Tibial nerve (tissue), 4 donors: Measurements from ENCODE around the gene PIK3R3. TPM values are rescaled to one million over a fixed set of nuclear protein-coding genes. Genes with fewer than 3 reads are reported as not detected.

Source experiments
- DNase-seq, 2 donors: peaks; one replicate each; pipeline ENCODE4 v3.0.0-alpha.2; 2019; ENCODE audit warnings: low spot score in 2 of 2
- H3K27ac ChIP-seq, 4 donors: fragments of 200-600 bp; sonication (generic) in 3 of 4; one replicate each; pipeline ENCODE4 v1.5.1; 2017 to 2019; ENCODE audit warnings: mild to moderate bottlenecking in 1 of 4
- H3K27me3 ChIP-seq, 2 donors: fragments of 200-600 bp; sonication (generic) in 1 of 2; one replicate each; pipeline versions ENCODE4 v1.5.1 to v1.6.0; 2017 to 2019
- H3K36me3 ChIP-seq, 3 donors: fragments of 200-600 bp; sonication (generic); one replicate each; pipeline ENCODE4 v1.5.1; 2018 to 2019
- H3K4me1 ChIP-seq, 4 donors: fragments of 200-600 bp; sonication (generic) in 3 of 4; one replicate each; pipeline ENCODE4 v1.5.1; 2017 to 2019
- H3K4me3 ChIP-seq, 4 donors: fragments of 200-600 bp; sonication (generic) in 3 of 4; one replicate each; pipeline ENCODE4 v1.5.1; 2017 to 2019; ENCODE audit warnings: mild to moderate bottlenecking in 1 of 4, moderate library complexity in 1 of 4
- H3K9me3 ChIP-seq, 4 donors: fragments of 200-600 bp; sonication (generic) in 3 of 4; one replicate each; pipeline ENCODE4 v1.5.1; 2017 to 2019
- CTCF ChIP-seq, 5 experiments: fragments of 200-600 bp in 3 of 5; fragments of 450-650 bp in 2 of 5; sonication (generic) in 3 of 5; IDR thresholded peaks; one replicate each; pipeline ENCODE4 v1.5.1; 2016 to 2019; ENCODE audit warnings: antibody characterized with exemption in 5 of 5, mild to moderate bottlenecking in 3 of 5, moderate library complexity in 2 of 5
- EP300 ChIP-seq, 2 donors: sonication (generic); formaldehyde crosslinking; IDR thresholded peaks; one replicate each; pipeline ENCODE4 v1.6.1; 2017; ENCODE audit warnings: antibody characterized with exemption in 2 of 2, mild to moderate bottlenecking in 1 of 2
- POLR2A ChIP-seq, 2 donors: fragments of 450-650 bp; IDR thresholded peaks; one replicate each; pipeline ENCODE4 v1.6.1; 2017; ENCODE audit warnings: antibody characterized with exemption in 2 of 2, mild to moderate bottlenecking in 2 of 2, moderate library complexity in 2 of 2
- WGBS, 2 donors: methylation state at CpG; one replicate each; pipeline ENCODE4 v1.1.5; 2018; 5-methylcytosine and 5-hydroxymethylcytosine counted together
- total RNA-seq, 4 donors: library from RNA; depleted of rRNA; stranded (reverse); fragments of >200 nt; gene quantifications; one replicate each; pipeline ENCODE4 v1.1.0, GENCODE V29; 2016

PIK3R3 gene
- total RNA-seq, 4 donors from 2014 or later, result 13.2 to 32.1 (median 23.2) TPM

DNA sequence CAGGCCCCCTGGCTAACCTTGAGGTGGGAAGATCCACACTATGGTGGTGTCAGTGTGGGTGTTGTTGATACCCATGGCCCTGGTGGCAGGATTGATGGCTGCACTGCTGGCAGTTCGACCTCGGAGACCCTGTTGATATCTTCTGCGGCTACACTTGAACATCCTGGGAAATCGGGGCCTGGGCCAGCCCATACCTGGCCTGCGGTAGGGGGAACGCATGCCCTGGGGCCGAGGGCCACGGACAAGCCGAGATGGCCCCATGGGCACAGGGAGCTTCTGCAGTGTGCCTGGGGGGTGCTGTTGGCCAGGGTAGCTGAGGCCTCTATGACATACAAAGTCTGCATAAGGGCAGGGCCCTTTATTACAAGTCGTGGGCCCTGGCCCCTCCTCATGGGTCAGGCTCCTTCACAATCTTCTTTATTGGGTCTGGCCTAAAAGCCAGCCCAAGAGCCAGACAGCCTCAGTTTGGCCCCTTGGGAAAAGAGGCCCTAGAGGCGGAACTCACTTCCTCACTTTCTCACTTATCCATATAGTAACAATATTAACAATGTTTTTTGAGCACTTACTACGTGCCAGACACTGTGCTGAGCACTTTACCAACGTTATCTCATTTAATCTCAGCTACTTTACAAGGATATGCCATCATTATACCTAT lies 43.9 kb upstream of the PIK3R3 start, which contains the start of gene P3R3URF:
Gene P3R3URF, minus strand, starts transcription at position 278 of the 655 bp plus-strand sequence. Its CDS starts 17 bp downstream, at position 261.
- DNase-seq, result no peak
- no peak within 1 kb of the TSS for H3K4me3 ChIP-seq
- H3K36me3 ChIP-seq, result no peaks in the 10 kb centered on the region
- 89 to 91% methylated on average over 13 of the region's 13 CpGs for WGBS, 2 donors
- H3K9me3 ChIP-seq, result no peaks in the 10 kb centered on the region
- H3K27ac ChIP-seq, result peak within 1 kb of the TSS in 3 of 4 donors; percentile 28 to 74 (median 68)
- peaks cover 0 to 39% (median 15%) of the 10 kb centered on the region in 4 donors for H3K4me1 ChIP-seq
- no peaks in the 10 kb centered on the region for H3K27me3 ChIP-seq
- TF ChIP-seq CTCF (IDR thresholded peaks at IDR 0.05) (no peak), POLR2A (IDR thresholded peaks at IDR 0.05) (no peak), EP300 (IDR thresholded peaks at IDR 0.05) (no peak)

DNA sequence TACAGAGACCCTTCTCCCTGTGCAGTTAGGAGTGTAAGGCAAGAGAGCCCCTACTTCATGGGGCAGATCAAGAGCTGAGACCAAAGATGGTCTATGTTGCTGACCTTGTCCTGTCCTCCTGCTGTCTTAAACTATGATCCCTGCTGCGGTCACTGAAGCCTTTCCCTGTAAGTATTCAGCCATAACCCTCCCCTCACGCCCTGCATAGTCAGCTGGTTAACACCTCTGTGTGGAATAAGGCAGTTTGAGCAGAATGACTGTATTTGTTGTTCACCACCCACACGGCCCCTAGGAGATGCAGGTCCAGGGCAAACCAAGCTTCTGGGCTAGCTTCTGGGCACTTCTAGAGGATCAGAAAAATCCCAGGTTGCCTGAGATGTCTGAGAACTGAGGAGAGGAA lies 42.8 kb upstream of the PIK3R3 start:
- H3K27ac ChIP-seq, result peak overlapping the region in 3 of 4 donors; percentile 28 to 74 (median 68)
- TF ChIP-seq EP300 (IDR thresholded peaks at IDR 0.05) (no peak), POLR2A (IDR thresholded peaks at IDR 0.05) (no peak), CTCF (IDR thresholded peaks at IDR 0.05) (no peak)
- no peaks in the 10 kb centered on the region for H3K27me3 ChIP-seq
- H3K4me1 ChIP-seq, result peaks cover 0 to 37% (median 15%) of the 10 kb centered on the region in 4 donors
- 57 to 59% methylated on average over 3 of the region's 3 CpGs for WGBS, 2 donors
- no peaks in the 10 kb centered on the region for H3K36me3 ChIP-seq
- no peaks in the 10 kb centered on the region for H3K9me3 ChIP-seq
- no peak overlapping the region for H3K4me3 ChIP-seq
- DNase-seq, result no peak

GRCh38 chr1:46174448-46175231 lies 42.2 kb upstream of the PIK3R3 start, which contains the start of gene TSPAN1:
TSPAN1 (plus strand) TSS chr1:46175087; CDS start chr1:46181108, 6,021 bp downstream.
- Histone ChIP-seq H3K36me3 (no peaks in the 10 kb centered on the region), H3K4me1 (peaks cover 0 to 31% (median 15%) of the 10 kb centered on the region in 4 donors), H3K27me3 (no peaks in the 10 kb centered on the region), H3K27ac (peak within 1 kb of the TSS in 3 of 4 donors; percentile 28 to 74 (median 68)), H3K9me3 (no peaks in the 10 kb centered on the region), H3K4me3 (no peak within 1 kb of the TSS)
- WGBS, 2 donors, result 45 to 48% methylated on average over 10 to 11 of the region's 11 CpGs
- DNase-seq, result peak in 1 of 2 donors; percentile 39
- TF ChIP-seq EP300 (IDR thresholded peaks at IDR 0.05), result peak in 1 of 2 donors; percentile 35
- TF ChIP-seq CTCF (IDR thresholded peaks at IDR 0.05), result no peak
- no peak for TF ChIP-seq POLR2A (IDR thresholded peaks at IDR 0.05)

GRCh38 chr1:46173361-46173856 lies 41.0 kb upstream of the PIK3R3 start:
- H3K27me3 ChIP-seq, result no peaks in the 10 kb centered on the region
- H3K9me3 ChIP-seq, result no peaks in the 10 kb centered on the region
- peaks cover 0 to 27% (median 15%) of the 10 kb centered on the region in 4 donors for H3K4me1 ChIP-seq
- H3K27ac ChIP-seq, result no peak overlapping the region
- DNase-seq, result no peak
- 21 to 28% methylated on average over 4 of the region's 4 CpGs for WGBS, 2 donors
- no peak overlapping the region for H3K4me3 ChIP-seq
- no peaks in the 10 kb centered on the region for H3K36me3 ChIP-seq
- TF ChIP-seq EP300 (IDR thresholded peaks at IDR 0.05), result no peak
- TF ChIP-seq POLR2A (IDR thresholded peaks at IDR 0.05), result no peak
- TF ChIP-seq CTCF (IDR thresholded peaks at IDR 0.05), result no peak
